ENCODE results near the gene RPS23.

Gene RPS23

GRCh38 chr5:82244151-82244550 is 34.0 kb downstream of the RPS23 start:
- no peak for DNase-seq (ENCODE audit: low read depth)

- DNase-seq (ENCODE audit: low read depth): no peak
Observed at GRCh38 chr5:82234885-82235284, 43.3 kb downstream of the RPS23 start.

- DNase-seq (ENCODE audit: low read depth): peak; percentile 53
Observed at GRCh38 chr5:82225525-82226172, 52.5 kb downstream of the RPS23 start.

Measured in activated T-cell treated with anti-CD3 and anti-CD28 coated beads for 24 hours (primary cell).